ENCODE results near the gene LIMS3.
"Not testable (repeated sequence)": the region's sequence is repeated elsewhere in the genome, so short reads cannot be mapped to it uniquely, and the experiment has no call there.

- not testable (repeated sequence) for TF ChIP-seq CTCF (conservative IDR thresholded peaks at IDR 0.05; ENCODE audit: low read length); EZH2phosphoT487 (IDR thresholded peaks at IDR 0.05; ENCODE audit: borderline replicate concordance, low read depth, low read length)
Observed at GRCh38 chr2:109905796-109906195, 7.3 kb downstream of the LIMS3 start.
